ENCODE measurements around the gene TXNDC8.
"Not testable (repeated sequence)": the region's sequence is repeated elsewhere in the genome, so short reads cannot be mapped to it uniquely, and the experiment has no call there.

TXNDC8 gene

DNA sequence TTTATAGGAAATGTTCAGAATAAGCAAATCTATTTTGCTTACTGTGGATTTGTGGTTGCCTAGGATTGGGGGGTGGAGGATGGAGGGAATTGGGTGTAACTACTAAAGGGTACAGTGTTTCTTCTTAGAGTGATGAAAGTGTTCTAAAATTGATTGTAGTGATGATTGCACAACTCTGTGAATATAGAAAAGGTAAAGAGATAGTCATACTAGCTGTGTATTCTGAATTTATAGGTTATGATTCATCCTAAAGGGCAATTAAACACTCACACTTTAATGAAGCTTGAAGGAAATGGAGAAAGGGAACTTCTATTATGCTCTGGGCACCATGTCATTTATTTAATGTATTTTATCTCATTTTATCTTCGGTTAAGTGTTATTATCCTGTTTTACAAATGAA, 9.9 kb downstream of the TXNDC8 start:
- H3K4me3 ChIP-seq (ENCODE audit: low read length), result no peak overlapping the region
- WGBS, result 100% methylated on average over 1 of the region's 1 CpG
- H3K27ac ChIP-seq (ENCODE audit: low read depth, low read length), result no peak overlapping the region
- H3K27me3 ChIP-seq (ENCODE audit: insufficient read depth, low read length), result no peaks in the 10 kb centered on the region
- H3K9me3 ChIP-seq (ENCODE audit: insufficient read depth, low read depth, low read length), result peaks cover 3% of the 10 kb centered on the region; the same call in 1 of the 2 replicates
- H3K9ac ChIP-seq (ENCODE audit: low read depth, low read length), result no peak overlapping the region
- H3K4me1 ChIP-seq (ENCODE audit: insufficient read depth, low read length), result no peaks in the 10 kb centered on the region
- H3K36me3 ChIP-seq (ENCODE audit: insufficient read depth, low read length), result no peaks in the 10 kb centered on the region

DNA sequence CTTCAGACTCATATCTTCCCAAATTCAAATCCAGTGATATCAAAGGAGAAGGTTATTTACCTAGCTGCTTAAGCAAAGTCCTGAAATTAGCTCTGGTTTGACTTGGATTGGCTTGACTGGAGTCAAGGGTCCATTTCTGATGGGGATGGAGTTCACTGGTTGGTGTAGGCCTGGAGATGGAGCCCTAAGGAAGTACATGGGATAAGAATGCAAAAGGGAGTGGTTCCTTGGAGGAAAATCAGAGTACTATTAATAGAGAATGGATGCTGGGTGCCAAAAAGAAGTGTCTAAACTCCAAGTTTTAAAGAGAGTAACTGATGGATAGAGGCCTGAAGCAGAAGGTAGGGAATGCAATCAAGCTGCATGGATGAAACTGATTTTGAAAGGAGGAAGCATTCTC, 13.8 kb downstream of the TXNDC8 start:
- Histone ChIP-seq H3K9me3 (ENCODE audit: insufficient read depth, low read depth, low read length) (no peaks in the 10 kb centered on the region), H3K4me3 (ENCODE audit: low read length) (no peak overlapping the region), H3K27me3 (ENCODE audit: insufficient read depth, low read length) (no peaks in the 10 kb centered on the region), H3K36me3 (ENCODE audit: insufficient read depth, low read length) (no peaks in the 10 kb centered on the region), H3K27ac (ENCODE audit: low read depth, low read length) (no peak overlapping the region), H3K4me1 (ENCODE audit: insufficient read depth, low read length) (no peaks in the 10 kb centered on the region), H3K9ac (ENCODE audit: low read depth, low read length) (no peak overlapping the region)

- H3K27ac ChIP-seq (ENCODE audit: low read depth, low read length), result no peak overlapping the region
- H3K36me3 ChIP-seq (ENCODE audit: insufficient read depth, low read length), result no peaks in the 10 kb centered on the region
- H3K9ac ChIP-seq (ENCODE audit: low read depth, low read length), result no peak overlapping the region
- WGBS, result 91% methylated on average over 1 of the region's 3 CpGs
- peaks cover 12% of the 10 kb centered on the region; the same call in 1 of the 2 replicates for H3K4me1 ChIP-seq (ENCODE audit: insufficient read depth, low read length)
- H3K9me3 ChIP-seq (ENCODE audit: insufficient read depth, low read depth, low read length), result no peaks in the 10 kb centered on the region
- H3K27me3 ChIP-seq (ENCODE audit: insufficient read depth, low read length), result no peaks in the 10 kb centered on the region
- H3K4me3 ChIP-seq (ENCODE audit: low read length), result no peak overlapping the region
Measured at GRCh38 chr9:110320651-110321445, 16.8 kb downstream of the TXNDC8 start.

- Histone ChIP-seq H3K27ac (ENCODE audit: low read depth, low read length) (no peak overlapping the region), H3K27me3 (ENCODE audit: insufficient read depth, low read length) (no peaks in the 10 kb centered on the region), H3K9me3 (ENCODE audit: insufficient read depth, low read depth, low read length) (no peaks in the 10 kb centered on the region), H3K9ac (ENCODE audit: low read depth, low read length) (no peak overlapping the region), H3K36me3 (ENCODE audit: insufficient read depth, low read length) (no peaks in the 10 kb centered on the region), H3K4me3 (ENCODE audit: low read length) (no peak overlapping the region), H3K4me1 (ENCODE audit: insufficient read depth, low read length) (peaks cover 12% of the 10 kb centered on the region; the same call in 1 of the 2 replicates)
- WGBS, result 95% methylated on average over 4 of the region's 4 CpGs
Measured at GRCh38 chr9:110319781-110320492, 17.7 kb downstream of the TXNDC8 start.

DNA sequence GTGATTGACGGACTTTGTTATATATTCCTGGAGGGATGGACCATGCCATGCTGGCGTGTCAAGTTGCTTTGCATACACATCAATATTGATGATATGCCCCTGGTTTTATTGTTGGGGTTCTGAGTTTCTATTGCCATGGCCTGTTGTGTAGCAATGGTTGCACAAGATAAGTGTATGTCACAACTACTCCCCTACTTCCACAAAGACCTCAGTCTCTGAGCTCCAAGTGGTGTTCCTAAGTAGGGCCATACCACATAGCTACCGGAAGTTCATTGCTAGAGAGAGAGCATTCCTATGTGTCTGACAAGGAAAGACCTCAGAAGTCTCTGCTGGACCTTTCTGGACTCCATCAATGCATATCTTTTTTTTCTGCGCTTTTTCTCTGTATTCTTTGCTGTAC, 19.8 kb downstream of the TXNDC8 start:
- no peaks in the 10 kb centered on the region for H3K36me3 ChIP-seq (ENCODE audit: insufficient read depth, low read length)
- H3K9me3 ChIP-seq (ENCODE audit: insufficient read depth, low read depth, low read length), result no peaks in the 10 kb centered on the region
- peaks cover 12% of the 10 kb centered on the region; the same call in 1 of the 2 replicates for H3K4me1 ChIP-seq (ENCODE audit: insufficient read depth, low read length)
- WGBS, result 95% methylated on average over 3 of the region's 4 CpGs
- H3K27ac ChIP-seq (ENCODE audit: low read depth, low read length), result no peak overlapping the region
- no peak overlapping the region for H3K9ac ChIP-seq (ENCODE audit: low read depth, low read length)
- no peaks in the 10 kb centered on the region for H3K27me3 ChIP-seq (ENCODE audit: insufficient read depth, low read length)
- no peak overlapping the region for H3K4me3 ChIP-seq (ENCODE audit: low read length)

- WGBS, result 82% methylated on average over 5 of the region's 6 CpGs
- Histone ChIP-seq H3K4me3 (ENCODE audit: low read length) (no peak overlapping the region), H3K9ac (ENCODE audit: low read depth, low read length) (no peak overlapping the region), H3K27ac (ENCODE audit: low read depth, low read length) (no peak overlapping the region), H3K4me1 (ENCODE audit: insufficient read depth, low read length) (peaks cover 12% of the 10 kb centered on the region; the same call in 1 of the 2 replicates), H3K9me3 (ENCODE audit: insufficient read depth, low read depth, low read length) (peaks cover 5% of the 10 kb centered on the region; the same call in 1 of the 2 replicates), H3K36me3 (ENCODE audit: insufficient read depth, low read length) (no peaks in the 10 kb centered on the region), H3K27me3 (ENCODE audit: insufficient read depth, low read length) (no peaks in the 10 kb centered on the region)
Measured at GRCh38 chr9:110316261-110317075, 21.2 kb downstream of the TXNDC8 start.

GRCh38 chr9:110311978-110312377, 25.7 kb downstream of the TXNDC8 start:
- not testable (repeated sequence) for H3K27ac ChIP-seq (ENCODE audit: low read depth, low read length); H3K4me3 ChIP-seq (ENCODE audit: low read length); H3K36me3 ChIP-seq (ENCODE audit: insufficient read depth, low read length); H3K9ac ChIP-seq (ENCODE audit: low read depth, low read length); H3K27me3 ChIP-seq (ENCODE audit: insufficient read depth, low read length); H3K9me3 ChIP-seq (ENCODE audit: insufficient read depth, low read depth, low read length)
- H3K4me1 ChIP-seq (ENCODE audit: insufficient read depth, low read length), result peaks cover 18% of the 10 kb centered on the region
- WGBS, result 100% methylated on average over 2 of the region's 2 CpGs

GRCh38 chr9:110309681-110310080, 28.0 kb downstream of the TXNDC8 start:
- WGBS, result no CpG with 5 or more reads among the region's 1 CpG
- no peaks in the 10 kb centered on the region for H3K27me3 ChIP-seq (ENCODE audit: insufficient read depth, low read length)

DNA sequence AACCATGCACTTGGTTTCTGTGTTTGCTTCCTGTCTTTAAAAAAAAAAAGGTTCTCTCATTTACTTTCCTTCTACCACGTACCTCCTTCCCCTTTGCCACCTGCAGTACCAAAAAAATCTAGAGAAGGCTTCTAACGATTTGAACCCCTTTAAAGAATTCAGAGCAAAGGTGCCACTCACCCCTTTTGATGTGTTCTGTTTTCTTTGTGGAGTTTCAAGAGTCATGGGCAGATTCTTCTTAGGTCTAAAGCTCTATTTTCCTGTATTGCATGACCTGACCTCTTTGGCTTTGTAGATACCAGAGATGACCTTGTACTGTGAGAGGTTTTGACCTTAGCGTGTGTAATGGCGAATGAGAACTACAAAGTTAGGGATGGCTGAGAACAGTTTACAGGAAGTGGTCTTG, 29.0 kb downstream of the TXNDC8 start:
- H3K27ac ChIP-seq (ENCODE audit: low read depth, low read length), result no peak overlapping the region
- WGBS, result 84% methylated on average over 4 of the region's 4 CpGs
- no peak overlapping the region for H3K4me3 ChIP-seq (ENCODE audit: low read length)

More at GRCh38 chr9:110309681-110310080, 28.0 kb downstream of the TXNDC8 start:
- Histone ChIP-seq H3K36me3 (ENCODE audit: insufficient read depth, low read length) (no peaks in the 10 kb centered on the region), H3K4me1 (ENCODE audit: insufficient read depth, low read length) (peaks cover 9% of the 10 kb centered on the region), H3K9ac (ENCODE audit: low read depth, low read length) (no peak overlapping the region), H3K27ac (ENCODE audit: low read depth, low read length) (no peak overlapping the region), H3K4me3 (ENCODE audit: low read length) (no peak overlapping the region), H3K9me3 (ENCODE audit: insufficient read depth, low read depth, low read length) (peaks cover 10% of the 10 kb centered on the region; the same call in 1 of the 2 replicates)

DNA sequence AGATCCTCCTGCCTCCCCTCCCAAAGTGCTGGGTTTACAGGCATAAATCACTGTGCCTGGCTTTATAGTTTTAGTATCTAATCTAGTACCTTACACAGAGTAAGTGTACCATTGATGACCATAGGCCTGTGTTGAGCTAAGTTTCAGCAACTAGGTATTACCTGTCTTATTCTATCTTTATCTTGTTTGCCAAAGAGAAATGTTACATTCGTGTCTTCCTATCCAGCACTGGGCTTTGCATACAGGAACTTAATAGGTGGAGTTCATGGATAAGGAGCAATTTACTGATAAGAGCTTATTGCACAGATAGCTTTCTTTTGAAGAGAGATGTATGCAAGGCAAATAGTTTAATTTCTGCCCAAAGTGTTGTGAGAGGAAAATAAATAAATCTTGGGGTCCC, 30.5 kb downstream of the TXNDC8 start:
- Histone ChIP-seq H3K9ac (ENCODE audit: low read depth, low read length) (no peak overlapping the region), H3K27me3 (ENCODE audit: insufficient read depth, low read length) (no peaks in the 10 kb centered on the region), H3K9me3 (ENCODE audit: insufficient read depth, low read depth, low read length) (0 out of 2 replicates have a peak, but pooled peaks cover 6% of the 10 kb centered on the region), H3K36me3 (ENCODE audit: insufficient read depth, low read length) (no peaks in the 10 kb centered on the region), H3K4me3 (ENCODE audit: low read length) (no peak overlapping the region), H3K27ac (ENCODE audit: low read depth, low read length) (no peak overlapping the region; the same call in 1 of the 2 replicates), H3K4me1 (ENCODE audit: insufficient read depth, low read length) (peaks cover 9% of the 10 kb centered on the region)
- WGBS, result 71% methylated on average over 1 of the region's 1 CpG

More for the DNA sequence above, 29.0 kb downstream of the TXNDC8 start:
- Histone ChIP-seq H3K36me3 (ENCODE audit: insufficient read depth, low read length) (no peaks in the 10 kb centered on the region), H3K4me1 (ENCODE audit: insufficient read depth, low read length) (peaks cover 9% of the 10 kb centered on the region), H3K9ac (ENCODE audit: low read depth, low read length) (no peak overlapping the region), H3K27me3 (ENCODE audit: insufficient read depth, low read length) (no peaks in the 10 kb centered on the region), H3K9me3 (ENCODE audit: insufficient read depth, low read depth, low read length) (peaks cover 10% of the 10 kb centered on the region; the same call in 1 of the 2 replicates)

- no peaks in the 10 kb centered on the region for H3K36me3 ChIP-seq (ENCODE audit: insufficient read depth, low read length)
- H3K27me3 ChIP-seq (ENCODE audit: insufficient read depth, low read length), result no peaks in the 10 kb centered on the region
- H3K4me3 ChIP-seq (ENCODE audit: low read length), result no peak overlapping the region
- WGBS, result 89% methylated on average over 1 of the region's 1 CpG
- no peak overlapping the region for H3K27ac ChIP-seq (ENCODE audit: low read depth, low read length)
- no peaks in the 10 kb centered on the region for H3K9me3 ChIP-seq (ENCODE audit: insufficient read depth, low read depth, low read length)
- H3K9ac ChIP-seq (ENCODE audit: low read depth, low read length), result no peak overlapping the region
- H3K4me1 ChIP-seq (ENCODE audit: insufficient read depth, low read length), result peaks cover 9% of the 10 kb centered on the region
Measured at GRCh38 chr9:110303133-110303532, 34.5 kb downstream of the TXNDC8 start.
